SK-N-SH (cell line): Measurements from ENCODE around the gene TBC1D8.

Source experiments
- EP300 ChIP-seq, 2 experiments: IDR thresholded peaks; 2 replicates each; pipeline versions ENCODE4 v1.4.0 to v1.6.1; 2012; ENCODE audit warnings: borderline replicate concordance in 1 of 2, low read depth in 1 of 2, low read length in 1 of 2
- FOSL2 ChIP-seq: IDR thresholded peaks from 2 replicates; pipeline ENCODE4 v1.4.0; 2012; ENCODE audit warnings: low read depth, mild to moderate bottlenecking, moderate library complexity, borderline replicate concordance
- FOXM1 ChIP-seq: IDR thresholded peaks from 2 replicates; pipeline ENCODE4 v1.4.0; 2012; ENCODE audit warnings: low read depth, mild to moderate bottlenecking
- GATA2 ChIP-seq: sonication (generic); formaldehyde crosslinking; IDR thresholded peaks from 2 replicates; pipeline ENCODE4 v1.5.0; 2020; ENCODE audit warnings: mild to moderate bottlenecking, missing genetic modification reagents
- MEF2A ChIP-seq: IDR thresholded peaks from 2 replicates; pipeline ENCODE4 v1.4.0; 2012; ENCODE audit warnings: low read depth, borderline replicate concordance
- POLR2AphosphoS5 ChIP-seq: IDR thresholded peaks from 2 replicates; pipeline ENCODE4 v1.6.1; 2012; ENCODE audit warnings: low read depth, low read length
- RAD21 ChIP-seq: IDR thresholded peaks from 2 replicates; pipeline ENCODE4 v1.6.1; 2012; ENCODE audit warnings: mild to moderate bottlenecking, low read length
- RFX5 ChIP-seq: IDR thresholded peaks from 2 replicates; pipeline ENCODE4 v1.6.1; 2012; ENCODE audit warnings: mild to moderate bottlenecking, improper control_type of control experiment, low read length
- TCF12 ChIP-seq: IDR thresholded peaks from 2 replicates; pipeline ENCODE4 v1.4.0; 2012
- TF ChIP-seq, protein P1 (sequence below): fragments of 200-600 bp; sonication (generic); IDR thresholded peaks from 2 replicates; pipeline ENCODE4 v1.6.1; 2017; ENCODE audit warnings: antibody characterized with exemption, mild to moderate bottlenecking, moderate library complexity
- TF ChIP-seq, protein P2 (sequence below): IDR thresholded peaks from 2 replicates; pipeline ENCODE4 v1.4.0; 2012; ENCODE audit warnings: low read depth
- TF ChIP-seq, protein P3 (sequence below): fragments of 150-350 bp; IDR thresholded peaks from 2 replicates; pipeline ENCODE4 v1.6.1; 2017; ENCODE audit warnings: antibody characterized with exemption, low read length, low read depth, borderline replicate concordance
- TF ChIP-seq, protein P4 (sequence below): IDR thresholded peaks from 2 replicates; pipeline ENCODE4 v1.6.1; 2012; ENCODE audit warnings: mild to moderate bottlenecking, low read depth, low read length, moderate library complexity

DNA sequence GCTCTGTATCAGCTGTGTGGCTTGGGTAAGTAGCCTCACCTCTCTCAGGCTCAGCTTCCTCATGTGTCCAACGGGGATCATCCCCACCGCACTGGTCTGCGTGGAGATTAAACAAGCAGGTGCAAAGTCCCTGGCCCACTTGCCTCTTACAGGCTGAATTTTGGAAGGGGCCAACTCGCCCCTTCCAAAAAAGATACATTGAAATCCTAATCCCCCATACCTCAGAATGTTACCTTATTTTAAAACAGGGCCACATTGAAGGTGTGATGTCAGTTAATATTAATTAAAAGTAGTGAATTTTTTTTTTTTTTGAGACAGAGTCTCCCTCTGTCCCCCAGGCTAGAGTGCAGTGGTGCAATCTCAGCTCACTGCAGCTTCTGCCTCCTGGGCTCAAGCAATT, 34.8 kb downstream of the TBC1D8 start:
- TF ChIP-seq, protein P1, sequence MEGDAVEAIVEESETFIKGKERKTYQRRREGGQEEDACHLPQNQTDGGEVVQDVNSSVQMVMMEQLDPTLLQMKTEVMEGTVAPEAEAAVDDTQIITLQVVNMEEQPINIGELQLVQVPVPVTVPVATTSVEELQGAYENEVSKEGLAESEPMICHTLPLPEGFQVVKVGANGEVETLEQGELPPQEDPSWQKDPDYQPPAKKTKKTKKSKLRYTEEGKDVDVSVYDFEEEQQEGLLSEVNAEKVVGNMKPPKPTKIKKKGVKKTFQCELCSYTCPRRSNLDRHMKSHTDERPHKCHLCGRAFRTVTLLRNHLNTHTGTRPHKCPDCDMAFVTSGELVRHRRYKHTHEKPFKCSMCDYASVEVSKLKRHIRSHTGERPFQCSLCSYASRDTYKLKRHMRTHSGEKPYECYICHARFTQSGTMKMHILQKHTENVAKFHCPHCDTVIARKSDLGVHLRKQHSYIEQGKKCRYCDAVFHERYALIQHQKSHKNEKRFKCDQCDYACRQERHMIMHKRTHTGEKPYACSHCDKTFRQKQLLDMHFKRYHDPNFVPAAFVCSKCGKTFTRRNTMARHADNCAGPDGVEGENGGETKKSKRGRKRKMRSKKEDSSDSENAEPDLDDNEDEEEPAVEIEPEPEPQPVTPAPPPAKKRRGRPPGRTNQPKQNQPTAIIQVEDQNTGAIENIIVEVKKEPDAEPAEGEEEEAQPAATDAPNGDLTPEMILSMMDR, result no peak
- TF ChIP-seq RAD21 (no peak), EP300 (IDR thresholded peaks at IDR 0.05; ENCODE audit: borderline replicate concordance in 1 of 2, low read depth in 1 of 2, low read length in 1 of 2) (no peak), RFX5 (no peak), TCF12 (no peak), MEF2A (no peak), POLR2AphosphoS5 (no peak), GATA2 (CRISPR knock-in tag) (no peak), FOXM1 (no peak), FOSL2 (no peak)
- TF ChIP-seq, protein P2, sequence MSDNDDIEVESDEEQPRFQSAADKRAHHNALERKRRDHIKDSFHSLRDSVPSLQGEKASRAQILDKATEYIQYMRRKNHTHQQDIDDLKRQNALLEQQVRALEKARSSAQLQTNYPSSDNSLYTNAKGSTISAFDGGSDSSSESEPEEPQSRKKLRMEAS, result no peak
- TF ChIP-seq, protein P3, sequence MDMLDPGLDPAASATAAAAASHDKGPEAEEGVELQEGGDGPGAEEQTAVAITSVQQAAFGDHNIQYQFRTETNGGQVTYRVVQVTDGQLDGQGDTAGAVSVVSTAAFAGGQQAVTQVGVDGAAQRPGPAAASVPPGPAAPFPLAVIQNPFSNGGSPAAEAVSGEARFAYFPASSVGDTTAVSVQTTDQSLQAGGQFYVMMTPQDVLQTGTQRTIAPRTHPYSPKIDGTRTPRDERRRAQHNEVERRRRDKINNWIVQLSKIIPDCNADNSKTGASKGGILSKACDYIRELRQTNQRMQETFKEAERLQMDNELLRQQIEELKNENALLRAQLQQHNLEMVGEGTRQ, result no peak
- TF ChIP-seq, protein P4, sequence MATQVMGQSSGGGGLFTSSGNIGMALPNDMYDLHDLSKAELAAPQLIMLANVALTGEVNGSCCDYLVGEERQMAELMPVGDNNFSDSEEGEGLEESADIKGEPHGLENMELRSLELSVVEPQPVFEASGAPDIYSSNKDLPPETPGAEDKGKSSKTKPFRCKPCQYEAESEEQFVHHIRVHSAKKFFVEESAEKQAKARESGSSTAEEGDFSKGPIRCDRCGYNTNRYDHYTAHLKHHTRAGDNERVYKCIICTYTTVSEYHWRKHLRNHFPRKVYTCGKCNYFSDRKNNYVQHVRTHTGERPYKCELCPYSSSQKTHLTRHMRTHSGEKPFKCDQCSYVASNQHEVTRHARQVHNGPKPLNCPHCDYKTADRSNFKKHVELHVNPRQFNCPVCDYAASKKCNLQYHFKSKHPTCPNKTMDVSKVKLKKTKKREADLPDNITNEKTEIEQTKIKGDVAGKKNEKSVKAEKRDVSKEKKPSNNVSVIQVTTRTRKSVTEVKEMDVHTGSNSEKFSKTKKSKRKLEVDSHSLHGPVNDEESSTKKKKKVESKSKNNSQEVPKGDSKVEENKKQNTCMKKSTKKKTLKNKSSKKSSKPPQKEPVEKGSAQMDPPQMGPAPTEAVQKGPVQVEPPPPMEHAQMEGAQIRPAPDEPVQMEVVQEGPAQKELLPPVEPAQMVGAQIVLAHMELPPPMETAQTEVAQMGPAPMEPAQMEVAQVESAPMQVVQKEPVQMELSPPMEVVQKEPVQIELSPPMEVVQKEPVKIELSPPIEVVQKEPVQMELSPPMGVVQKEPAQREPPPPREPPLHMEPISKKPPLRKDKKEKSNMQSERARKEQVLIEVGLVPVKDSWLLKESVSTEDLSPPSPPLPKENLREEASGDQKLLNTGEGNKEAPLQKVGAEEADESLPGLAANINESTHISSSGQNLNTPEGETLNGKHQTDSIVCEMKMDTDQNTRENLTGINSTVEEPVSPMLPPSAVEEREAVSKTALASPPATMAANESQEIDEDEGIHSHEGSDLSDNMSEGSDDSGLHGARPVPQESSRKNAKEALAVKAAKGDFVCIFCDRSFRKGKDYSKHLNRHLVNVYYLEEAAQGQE, result no peak
